Measurements from ENCODE around the gene PRMT9.
A peak's percentile ranks its signal among the peaks of the same experiment; 100 is the strongest.

The PRMT9 gene

GRCh38 chr4:147683717-147684700 lies at the start of gene PRMT9:
Gene PRMT9, minus strand, starts transcription at chr4:147684163. Its CDS starts 176 bp downstream, at chr4:147683987.
- Histone ChIP-seq H3K9me3 (ENCODE audit: control insufficient read depth, insufficient read depth, low read depth, low read length) (no peaks in the 10 kb centered on the region), H3K4me3 (ENCODE audit: low read depth, low read length) (peak within 1 kb of the TSS; percentile 84), H3K4me1 (ENCODE audit: control insufficient read depth, insufficient read depth, low read length) (no peaks in the 10 kb centered on the region), H3K27ac (ENCODE audit: extremely low read depth, low read depth, low read length) (peak within 1 kb of the TSS; percentile 76), H3K36me3 (ENCODE audit: control insufficient read depth in 2 of 2, insufficient read depth in 1 of 2, low read length in 2 of 2) (peaks cover 0 to 10% of the 10 kb centered on the region in 2 experiments; a peak in 1 of 3 replicates)
- CTCF ChIA-PET: interaction anchor here (0.6 to 1.6 kb wide), 2 partner anchors 11 to 183 kb away, joined by 5 read pairs; no protein-coding TSS in a partner anchor
- POLR2A ChIA-PET: interaction anchor here (0.5 to 2.5 kb wide), 19 partner anchors 9 to 758 kb away, joined by 3 to 19 read pairs (median 4); partner anchors contain the start of genes ARHGAP10, NR3C2 and TMEM184C
- TF ChIP-seq MEIS1 (CRISPR knock-in tag; IDR thresholded peaks at IDR 0.05; ENCODE audit: borderline replicate concordance) (no peak), ZNF626 (tag by site-specific recombination; IDR thresholded peaks at IDR 0.05) (no peak), ZSCAN30 (tag by site-specific recombination; IDR thresholded peaks at IDR 0.05) (peak; percentile 21; the same call in 1 of the 2 replicates), KLF8 (tag by site-specific recombination; IDR thresholded peaks at IDR 0.05) (peak; percentile 24; the same call in 1 of the 2 replicates), GLIS1 (tag by site-specific recombination; IDR thresholded peaks at IDR 0.05) (peak; percentile 42), ZNF518A (tag by site-specific recombination; conservative IDR thresholded peaks at IDR 0.05; ENCODE audit: low read depth) (peak; percentile 49; the same call in 1 of the 2 replicates), ZNF843 (tag by site-specific recombination; IDR thresholded peaks at IDR 0.05) (0 out of 2 replicates have a peak, but pooled peaks have one; percentile 24), ZNF362 (tag by site-specific recombination; IDR thresholded peaks at IDR 0.05) (peak; percentile 10; the same call in 1 of the 2 replicates), ZBTB49 (tag by site-specific recombination; IDR thresholded peaks at IDR 0.05; ENCODE audit: low read depth) (no peak), ZEB2 (tag by site-specific recombination; IDR thresholded peaks at IDR 0.05) (peak; percentile 77; the same call in 1 of the 2 replicates), ZBTB11 (tag by site-specific recombination; conservative IDR thresholded peaks at IDR 0.05; ENCODE audit: low read depth) (0 out of 2 replicates have a peak, but pooled peaks have one; percentile 13), ZNF768 (tag by site-specific recombination; IDR thresholded peaks at IDR 0.05) (peak; percentile 86), ZBTB48 (tag by site-specific recombination; IDR thresholded peaks at IDR 0.05) (peak; percentile 43; the same call in 1 of the 2 replicates), ZNF341 (tag by site-specific recombination; IDR thresholded peaks at IDR 0.05; ENCODE audit: low read depth) (peak; percentile 47), ZNF629 (tag by site-specific recombination; IDR thresholded peaks at IDR 0.05) (peak; percentile 97), PRDM1 (tag by site-specific recombination; IDR thresholded peaks at IDR 0.05) (peak; percentile 31; the same call in 1 of the 2 replicates), PBX3 (CRISPR knock-in tag; IDR thresholded peaks at IDR 0.05) (peak; percentile 50; the same call in 1 of the 2 replicates), ZBTB21 (tag by site-specific recombination; IDR thresholded peaks at IDR 0.05) (peak; percentile 93), SP3 (tag by site-specific recombination; IDR thresholded peaks at IDR 0.05) (peak; percentile 65), ZBTB17 (tag by site-specific recombination; IDR thresholded peaks at IDR 0.05) (peak; percentile 75), ZNF157 (tag by site-specific recombination; IDR thresholded peaks at IDR 0.05) (no peak), ZXDB (tag by site-specific recombination; IDR thresholded peaks at IDR 0.05) (peak; percentile 65; the same call in 1 of the 2 replicates)
